HepG2 (cell line): ENCODE measurements around the gene POLR2J.
"Not testable (repeated sequence)": the region's sequence is repeated elsewhere in the genome, so short reads cannot be mapped to it uniquely, and the experiment has no call there.

Experiments
- CTCF ChIP-seq: sonication (generic); formaldehyde crosslinking; IDR thresholded peaks from 2 replicates; pipeline ENCODE4 v1.5.0; 2020; ENCODE audit warnings: mild to moderate bottlenecking, missing genetic modification reagents, moderate library complexity
- EP300 ChIP-seq, 3 experiments: sonication (generic) in 1 of 3; formaldehyde crosslinking in 1 of 3; IDR thresholded peaks; 2 replicates each; pipeline versions ENCODE4 v1.5.1 to v1.6.1; 2011 to 2020; ENCODE audit warnings: low read depth in 2 of 3, low read length in 2 of 3, borderline replicate concordance in 1 of 3, improper control_type of control experiment in 1 of 3, mild to moderate bottlenecking in 1 of 3, missing genetic modification reagents in 1 of 3, moderate library complexity in 1 of 3
- HOMEZ ChIP-seq: IDR thresholded peaks from 2 replicates; pipeline ENCODE4 v1.6.1; 2016; ENCODE audit warnings: low read depth
- HOXD1 ChIP-seq: sonication (generic); formaldehyde crosslinking; IDR thresholded peaks from 2 replicates; pipeline ENCODE4 v1.5.0; 2020; ENCODE audit warnings: missing genetic modification reagents
- KAT7 ChIP-seq: IDR thresholded peaks from 2 replicates; pipeline ENCODE4 v1.6.1; 2018; ENCODE audit warnings: borderline replicate concordance, missing compliant biosample characterization
- KMT2B ChIP-seq: IDR thresholded peaks from 2 replicates; pipeline ENCODE4 v1.6.1; 2016; ENCODE audit warnings: missing genetic modification reagents, missing compliant biosample characterization
- MEF2D ChIP-seq: sonication (generic); formaldehyde crosslinking; IDR thresholded peaks from 2 replicates; pipeline ENCODE4 v1.5.1; 2020; ENCODE audit warnings: mild to moderate bottlenecking, missing genetic modification reagents
- MEIS2 ChIP-seq: sonication (generic); formaldehyde crosslinking; IDR thresholded peaks from 2 replicates; pipeline ENCODE4 v1.9.0; 2021; ENCODE audit warnings: mild to moderate bottlenecking, missing genetic modification reagents
- NCOA1 ChIP-seq: sonication (generic); formaldehyde crosslinking; IDR thresholded peaks from 2 replicates; pipeline ENCODE4 v1.9.0; 2021; ENCODE audit warnings: missing genetic modification reagents
- NFRKB ChIP-seq: fragments of 450-650 bp; IDR thresholded peaks from 2 replicates; pipeline ENCODE4 v1.6.1; 2017
- PRPF4 ChIP-seq: fragments of 200-400 bp; formaldehyde crosslinking; IDR thresholded peaks from 2 replicates; pipeline ENCODE4 v1.6.1; 2016; ENCODE audit warnings: low read length, low read depth; ENCODE audit not compliant: poor library complexity, severe bottlenecking
- SMYD3 ChIP-seq: sonication (generic); formaldehyde crosslinking; IDR thresholded peaks from 2 replicates; pipeline ENCODE4 v1.8.1; 2023; ENCODE audit warnings: mild to moderate bottlenecking, missing genetic modification reagents
- ZNF749 ChIP-seq: sonication (generic); formaldehyde crosslinking; IDR thresholded peaks from 2 replicates; pipeline ENCODE4 v1.8.0; 2022; ENCODE audit warnings: mild to moderate bottlenecking, missing genetic modification reagents, moderate library complexity, borderline replicate concordance
- TF ChIP-seq, protein P1 (sequence below): IDR thresholded peaks from 2 replicates; pipeline ENCODE4 v1.6.1; 2016; ENCODE audit warnings: control low read depth

GRCh38 chr7:102511860-102512522 lies 33.3 kb upstream of the POLR2J start:
- TF ChIP-seq SMYD3; MEF2D (CRISPR knock-in tag); MEIS2 (CRISPR knock-in tag); KMT2B (CRISPR knock-in tag); HOMEZ (CRISPR knock-in tag); KAT7 (CRISPR knock-in tag); NFRKB; HOXD1 (CRISPR knock-in tag); PRPF4; NCOA1 (CRISPR knock-in tag); CTCF (CRISPR knock-in tag); EP300 (IDR thresholded peaks at IDR 0.05; ENCODE audit: low read depth in 2 of 2, low read length in 2 of 2); EP300 (CRISPR knock-in tag; IDR thresholded peaks at IDR 0.05; ENCODE audit: borderline replicate concordance); ZNF749: not testable (repeated sequence)
- TF ChIP-seq, protein P1, sequence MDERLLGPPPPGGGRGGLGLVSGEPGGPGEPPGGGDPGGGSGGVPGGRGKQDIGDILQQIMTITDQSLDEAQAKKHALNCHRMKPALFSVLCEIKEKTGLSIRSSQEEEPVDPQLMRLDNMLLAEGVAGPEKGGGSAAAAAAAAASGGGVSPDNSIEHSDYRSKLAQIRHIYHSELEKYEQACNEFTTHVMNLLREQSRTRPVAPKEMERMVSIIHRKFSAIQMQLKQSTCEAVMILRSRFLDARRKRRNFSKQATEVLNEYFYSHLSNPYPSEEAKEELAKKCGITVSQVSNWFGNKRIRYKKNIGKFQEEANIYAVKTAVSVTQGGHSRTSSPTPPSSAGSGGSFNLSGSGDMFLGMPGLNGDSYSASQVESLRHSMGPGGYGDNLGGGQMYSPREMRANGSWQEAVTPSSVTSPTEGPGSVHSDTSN = not testable (repeated sequence)
